GM19397 (cell line): ENCODE results near the gene KSR2.
"Not testable (repeated sequence)": the region's sequence is repeated elsewhere in the genome, so short reads cannot be mapped to it uniquely, and the experiment has no call there.

Experiments
- ATAC-seq: cut with Tn5 transposase; IDR thresholded peaks from one replicate; pipeline ENCODE4 v1.9.1; 2021; ENCODE audit warnings: mild to moderate bottlenecking, moderate library complexity; ENCODE audit not compliant: unreplicated experiment

KSR2 gene

GRCh38 chr12:117860787-117861290, 108.0 kb downstream of the KSR2 start:
- not testable (repeated sequence) for ATAC-seq

- no peak for ATAC-seq
Observed at GRCh38 chr12:117860111-117860510, 108.7 kb downstream of the KSR2 start.

DNA sequence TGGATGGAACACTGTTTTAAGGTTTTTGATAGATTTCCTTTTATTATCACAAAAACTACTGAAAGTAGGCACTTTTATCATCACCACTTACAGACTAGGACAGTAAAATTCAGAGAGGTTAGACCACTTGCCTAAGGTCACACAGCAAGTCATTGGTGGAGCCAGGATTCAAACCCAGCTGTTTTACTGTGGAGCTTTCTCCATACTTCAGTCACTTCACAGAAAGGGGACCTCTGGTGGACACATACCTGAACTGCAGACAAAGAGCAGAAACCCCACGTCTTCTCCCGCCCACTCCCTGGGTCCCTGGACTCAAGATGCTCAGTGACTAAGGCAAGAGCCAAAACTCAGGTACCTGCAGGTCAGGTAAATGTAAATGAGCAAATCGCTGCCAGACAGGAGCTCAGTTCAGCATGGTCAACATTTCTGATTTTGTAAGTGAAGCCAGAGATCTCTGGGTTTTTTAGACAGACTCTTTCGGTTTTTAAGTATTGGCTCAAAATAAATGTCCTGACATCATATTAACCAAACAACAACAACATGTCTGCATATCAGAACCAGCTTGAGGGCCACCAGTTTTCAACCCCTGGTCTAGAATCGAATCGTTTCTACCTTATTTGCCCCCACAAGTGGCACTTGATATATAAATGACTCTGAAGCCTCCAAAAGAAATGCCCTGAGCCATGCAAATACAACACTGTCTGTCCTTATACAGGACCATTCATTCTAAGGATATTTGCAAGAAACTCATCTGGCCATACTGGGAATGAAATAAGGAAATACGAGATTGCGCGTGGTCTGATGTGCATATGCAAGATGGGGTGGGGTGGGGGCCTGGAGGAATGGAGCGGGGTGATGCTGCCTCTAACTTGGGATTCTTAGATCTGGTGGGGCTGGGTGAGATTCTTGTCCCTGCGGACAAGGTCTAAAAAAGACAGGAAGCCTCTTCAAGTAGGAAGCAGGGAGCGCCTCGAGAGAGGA, 110.9 kb downstream of the KSR2 start:
- no peak for ATAC-seq

- ATAC-seq: not testable (repeated sequence)
Observed at GRCh38 chr12:117857139-117857538, 111.7 kb downstream of the KSR2 start.

GRCh38 chr12:117855165-117855564, 113.6 kb downstream of the KSR2 start:
- ATAC-seq: no peak

DNA sequence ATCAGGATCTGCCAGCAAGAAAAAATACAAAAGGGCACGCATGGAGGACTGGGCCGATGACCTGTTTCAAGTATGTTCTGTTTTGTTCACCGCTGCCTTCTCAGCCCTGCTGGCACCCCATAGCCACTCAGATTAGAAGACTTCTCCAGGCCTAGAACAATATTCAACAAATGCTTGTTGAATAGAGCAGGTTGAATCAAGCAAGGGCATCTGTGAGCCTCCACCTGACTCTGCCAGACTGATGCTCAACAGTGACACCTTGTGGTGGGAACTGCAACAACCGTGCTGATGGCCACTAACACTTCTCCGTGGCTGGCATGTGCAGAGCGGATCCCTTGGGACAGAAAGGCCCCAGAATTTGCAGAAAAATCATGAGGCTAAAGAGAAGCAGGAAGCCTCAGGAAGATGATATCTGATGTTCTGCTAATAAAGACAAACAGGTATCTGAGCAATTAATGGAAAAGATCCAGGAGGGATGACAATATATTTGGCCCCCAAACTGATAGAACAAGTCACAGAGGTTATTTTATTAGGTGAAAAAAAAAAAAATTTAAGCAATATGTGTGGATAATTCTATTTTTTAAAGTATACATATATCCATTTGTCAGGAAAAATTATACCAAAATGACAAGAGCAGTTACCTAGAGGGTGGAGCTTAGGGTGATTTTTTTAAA, 114.3 kb downstream of the KSR2 start:
- ATAC-seq: no peak

- no peak for ATAC-seq
Observed at GRCh38 chr12:117853600-117853999, 115.2 kb downstream of the KSR2 start.

GRCh38 chr12:117850048-117850447, 118.7 kb downstream of the KSR2 start:
- ATAC-seq: no peak

DNA sequence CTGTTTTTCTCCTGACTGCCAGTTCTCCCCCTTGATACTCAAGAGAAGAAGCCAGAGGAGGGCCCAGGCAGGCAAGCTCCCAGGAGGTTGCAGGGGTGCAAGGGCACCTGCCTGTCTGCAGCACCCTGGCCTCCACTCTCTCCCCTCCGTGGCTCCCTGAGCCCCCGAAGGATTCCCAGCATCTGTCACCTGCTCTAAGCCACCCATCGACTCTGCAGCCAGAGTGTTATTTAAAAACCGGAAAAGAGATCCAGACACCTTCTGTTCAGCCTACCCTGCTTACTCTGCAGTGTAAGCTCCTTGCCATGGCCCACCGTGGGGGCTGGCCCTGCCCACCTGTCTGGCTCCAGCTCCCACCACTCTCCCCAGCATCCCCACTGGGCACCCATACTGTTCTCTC, 121.4 kb downstream of the KSR2 start:
- no peak for ATAC-seq

- ATAC-seq: no peak
Observed at GRCh38 chr12:117845271-117845904, 123.4 kb downstream of the KSR2 start.

DNA sequence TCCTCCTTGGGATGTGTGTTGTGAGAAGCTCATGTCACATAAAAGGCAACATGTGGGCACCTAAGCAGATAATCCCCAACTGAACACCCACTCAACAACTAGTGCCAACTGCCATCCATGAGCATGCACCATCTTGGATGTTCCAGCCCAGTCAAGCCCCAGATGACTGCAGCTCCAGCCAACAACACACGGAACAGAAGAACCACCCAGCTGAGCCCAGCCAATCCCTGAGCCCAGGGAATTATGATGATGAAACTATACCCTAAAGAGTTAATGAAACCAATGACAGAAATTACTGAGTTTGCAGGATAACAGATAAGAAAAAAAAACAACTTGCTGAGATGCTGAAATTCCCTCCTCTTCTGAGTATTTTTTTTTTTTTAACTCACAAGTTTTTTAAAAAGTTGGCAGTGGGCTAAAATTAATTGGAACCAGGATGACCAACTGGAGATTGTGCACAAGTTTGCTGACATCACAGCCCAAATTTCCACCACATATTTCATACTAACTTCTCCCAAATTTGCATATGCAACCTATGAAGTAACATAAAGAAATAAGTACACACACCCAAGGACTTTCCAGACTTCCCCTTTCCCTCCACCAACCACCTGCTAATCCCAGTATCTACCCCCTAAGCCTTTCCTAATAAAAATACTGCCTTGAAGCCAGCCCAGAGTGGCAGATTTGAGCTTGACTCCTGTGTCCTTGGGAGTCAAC, 124.5 kb downstream of the KSR2 start:
- ATAC-seq: no peak

GRCh38 chr12:117842630-117843029, 126.2 kb downstream of the KSR2 start:
- no peak for ATAC-seq

- ATAC-seq: no peak
Observed at GRCh38 chr12:117842220-117842619, 126.6 kb downstream of the KSR2 start.

DNA sequence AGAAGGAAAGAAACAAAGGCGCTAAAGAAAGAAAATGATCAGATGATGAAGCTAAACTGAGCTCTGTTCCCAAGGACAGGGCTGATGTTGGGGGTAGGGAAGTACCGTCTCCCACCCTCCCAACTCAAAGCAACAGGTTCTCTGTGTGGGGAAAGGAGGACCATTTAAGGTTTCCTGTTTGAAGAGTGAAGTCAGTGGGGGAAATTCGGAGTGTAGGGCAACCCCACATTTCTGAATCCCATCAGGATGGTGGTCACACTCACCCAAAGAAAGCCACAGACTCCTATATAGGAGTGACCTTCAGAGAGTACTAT, 131.1 kb downstream of the KSR2 start:
- ATAC-seq: no peak

DNA sequence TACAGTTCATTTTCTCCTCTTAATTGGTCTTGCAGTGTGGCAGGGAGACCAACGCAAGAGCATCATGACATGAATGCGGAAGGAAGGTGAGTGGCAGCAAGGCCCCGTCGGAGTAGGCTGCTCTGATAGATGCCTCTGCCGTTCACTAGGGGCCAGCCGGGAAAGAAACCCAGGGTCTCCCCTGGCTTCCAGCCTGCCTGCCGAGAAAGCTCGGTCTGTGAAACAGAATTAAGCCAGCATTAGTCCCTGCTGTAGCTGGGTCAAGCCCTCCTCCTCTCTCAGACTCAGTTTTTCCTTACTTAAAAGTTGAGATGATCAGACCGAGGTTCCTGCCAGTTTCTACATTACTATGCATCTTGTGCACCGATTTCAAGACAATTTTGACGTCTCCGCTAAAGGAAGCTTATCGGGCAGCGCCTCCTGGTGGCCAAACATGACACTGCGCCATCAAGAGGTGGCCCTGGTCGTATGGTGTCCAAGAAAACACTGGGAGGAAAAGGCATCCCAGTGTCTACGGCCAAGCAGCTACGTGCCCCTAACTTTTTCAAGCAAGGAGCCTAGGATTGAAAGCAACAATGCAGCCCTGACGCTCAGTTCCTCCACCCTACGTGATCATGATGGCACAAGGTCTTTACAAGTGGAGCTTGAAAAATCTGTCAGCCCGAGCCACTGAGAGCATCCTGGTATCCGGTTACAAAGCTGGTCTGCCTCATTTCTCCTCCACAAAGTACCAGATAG, 131.6 kb downstream of the KSR2 start:
- no peak for ATAC-seq

DNA sequence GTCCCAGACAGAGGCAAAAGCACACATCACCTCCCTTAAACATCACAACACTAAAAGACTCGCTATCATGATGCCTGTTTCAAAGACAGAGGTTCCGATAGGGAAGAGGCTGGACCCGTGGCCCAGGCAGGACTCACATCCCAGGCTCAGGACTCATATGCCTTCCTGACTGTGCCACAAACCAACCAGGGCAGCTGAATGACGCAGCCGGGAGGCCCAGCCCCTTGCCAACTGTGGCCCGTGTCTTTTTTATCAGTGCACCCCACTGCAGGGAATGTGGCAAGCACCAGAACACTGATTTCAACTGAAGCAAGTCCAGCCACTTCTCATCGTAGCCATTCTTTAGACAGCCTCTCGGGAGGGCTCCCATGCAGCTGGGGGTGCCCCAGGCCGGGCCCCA, 132.3 kb downstream of the KSR2 start:
- no peak for ATAC-seq

- ATAC-seq: no peak
Observed at GRCh38 chr12:117835156-117835555, 133.6 kb downstream of the KSR2 start.

DNA sequence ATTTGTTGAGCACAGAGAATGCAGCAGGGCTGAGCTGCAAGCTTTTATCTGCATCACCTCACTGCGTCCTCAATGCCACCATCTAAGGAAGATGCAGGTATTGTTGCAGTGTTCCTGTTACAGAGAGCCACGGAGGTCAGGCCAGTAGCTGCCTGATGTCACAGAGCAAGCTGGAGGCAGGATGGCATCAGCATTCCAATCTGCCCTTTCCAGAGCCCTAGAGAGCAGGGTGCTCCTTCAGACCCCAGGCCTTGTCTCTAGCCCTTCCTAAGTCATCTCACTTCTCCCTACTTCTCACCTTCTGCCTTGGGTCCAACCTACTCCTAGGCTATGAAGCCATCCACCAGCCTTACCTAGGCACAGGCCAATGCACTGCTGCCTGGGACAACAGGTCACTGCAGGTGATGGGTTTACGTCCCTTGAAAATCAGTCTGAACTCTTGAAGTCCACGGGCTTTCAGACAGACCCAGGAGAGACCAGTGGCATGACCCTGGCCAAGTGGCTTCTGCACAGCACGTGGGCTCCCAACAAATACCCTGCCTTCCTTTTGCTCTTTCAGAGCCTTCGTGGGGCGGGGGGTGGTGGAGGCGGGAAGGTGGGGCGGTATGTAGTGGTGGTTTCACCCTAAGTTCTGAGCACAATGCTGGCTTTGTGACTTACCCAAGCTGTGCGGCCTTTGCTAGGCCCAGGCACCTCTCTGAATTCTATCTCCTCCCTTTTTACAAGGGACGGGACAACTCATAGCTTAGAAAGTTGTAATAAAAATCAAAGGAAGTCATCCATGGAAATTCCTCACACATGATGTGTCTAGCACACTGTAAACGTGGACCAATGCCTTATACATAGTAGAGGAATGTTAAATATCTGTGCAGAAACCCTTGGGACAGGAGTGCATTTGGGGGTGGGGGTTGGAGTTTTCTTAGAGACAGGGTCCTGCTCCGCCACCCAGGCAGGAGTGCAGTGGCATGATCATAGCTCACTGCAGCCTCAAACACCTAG, 136.0 kb downstream of the KSR2 start:
- no peak for ATAC-seq

GRCh38 chr12:117830471-117830870, 138.3 kb downstream of the KSR2 start:
- no peak for ATAC-seq
